ENCODE measurements around the gene FOXD3.

Gene FOXD3

GRCh38 chr1:63316984-63317816, 5.2 kb upstream of the FOXD3 start:
- Mint-ChIP-seq H3K36me3 (ENCODE audit: low read depth) (peaks cover 11% of the 10 kb centered on the region), H3K27me3 (peaks cover 77% of the 10 kb centered on the region), H3K27ac (no peak overlapping the region), H3K4me3 (peak overlapping the region; percentile 65), H3K9me3 (peaks cover 9% of the 10 kb centered on the region), H3K4me1 (peaks cover 34% of the 10 kb centered on the region)
- ATAC-seq = peak; percentile 84
- peak; percentile 67 for DNase-seq

GRCh38 chr1:63317817-63318152, 4.6 kb upstream of the FOXD3 start:
- peaks cover 9% of the 10 kb centered on the region for H3K9me3 Mint-ChIP-seq
- H3K4me1 Mint-ChIP-seq = peaks cover 36% of the 10 kb centered on the region
- peaks cover 74% of the 10 kb centered on the region for H3K27me3 Mint-ChIP-seq
- H3K27ac Mint-ChIP-seq = no peak overlapping the region
- peak overlapping the region; percentile 65 for H3K4me3 Mint-ChIP-seq
- H3K36me3 Mint-ChIP-seq (ENCODE audit: low read depth) = peaks cover 11% of the 10 kb centered on the region
- DNase-seq (no peak), ATAC-seq (no peak)

DNA sequence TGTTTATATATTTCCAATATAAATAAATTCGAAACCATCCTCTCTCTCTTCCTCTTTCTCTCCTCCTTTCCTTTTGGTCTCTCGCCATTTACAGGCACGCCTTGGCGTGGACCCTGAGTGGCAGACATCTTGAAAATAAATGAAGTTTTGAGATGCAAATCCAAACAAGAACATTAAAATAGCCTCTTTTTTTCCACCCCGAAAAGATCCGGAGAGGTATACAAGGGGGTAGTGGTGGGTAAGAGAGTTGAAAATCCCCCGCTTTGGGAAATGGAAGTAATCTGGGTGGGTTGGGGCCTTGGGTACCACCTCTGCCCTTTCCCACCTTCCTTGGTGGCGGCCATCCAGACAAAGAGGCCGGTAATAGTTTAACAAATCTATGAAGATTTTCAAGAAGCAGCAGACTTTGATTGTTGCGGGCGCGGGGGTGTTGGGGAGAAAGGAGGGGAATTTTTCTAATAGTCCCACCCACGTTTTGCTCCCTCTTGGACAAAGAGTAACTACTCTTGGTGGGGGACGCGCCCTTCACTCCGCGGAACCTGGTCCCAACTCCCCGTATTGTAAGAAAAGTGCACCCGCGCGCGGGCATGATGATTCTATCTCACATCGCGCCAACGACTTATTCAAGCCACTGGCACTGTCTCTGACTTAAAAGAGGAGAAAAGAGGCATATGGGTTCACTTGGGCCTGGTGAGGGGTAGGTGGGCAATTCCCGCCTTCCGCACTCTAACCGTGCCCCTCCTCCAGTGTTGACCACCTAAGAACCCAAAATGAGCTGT, 4.0 kb upstream of the FOXD3 start:
- Mint-ChIP-seq H3K36me3 (ENCODE audit: low read depth) (peaks cover 11% of the 10 kb centered on the region), H3K4me3 (peak overlapping the region; percentile 65), H3K9me3 (peaks cover 9% of the 10 kb centered on the region), H3K27ac (no peak overlapping the region), H3K27me3 (peaks cover 71% of the 10 kb centered on the region), H3K4me1 (peaks cover 37% of the 10 kb centered on the region)
- ATAC-seq (no peak), DNase-seq (no peak)

DNA sequence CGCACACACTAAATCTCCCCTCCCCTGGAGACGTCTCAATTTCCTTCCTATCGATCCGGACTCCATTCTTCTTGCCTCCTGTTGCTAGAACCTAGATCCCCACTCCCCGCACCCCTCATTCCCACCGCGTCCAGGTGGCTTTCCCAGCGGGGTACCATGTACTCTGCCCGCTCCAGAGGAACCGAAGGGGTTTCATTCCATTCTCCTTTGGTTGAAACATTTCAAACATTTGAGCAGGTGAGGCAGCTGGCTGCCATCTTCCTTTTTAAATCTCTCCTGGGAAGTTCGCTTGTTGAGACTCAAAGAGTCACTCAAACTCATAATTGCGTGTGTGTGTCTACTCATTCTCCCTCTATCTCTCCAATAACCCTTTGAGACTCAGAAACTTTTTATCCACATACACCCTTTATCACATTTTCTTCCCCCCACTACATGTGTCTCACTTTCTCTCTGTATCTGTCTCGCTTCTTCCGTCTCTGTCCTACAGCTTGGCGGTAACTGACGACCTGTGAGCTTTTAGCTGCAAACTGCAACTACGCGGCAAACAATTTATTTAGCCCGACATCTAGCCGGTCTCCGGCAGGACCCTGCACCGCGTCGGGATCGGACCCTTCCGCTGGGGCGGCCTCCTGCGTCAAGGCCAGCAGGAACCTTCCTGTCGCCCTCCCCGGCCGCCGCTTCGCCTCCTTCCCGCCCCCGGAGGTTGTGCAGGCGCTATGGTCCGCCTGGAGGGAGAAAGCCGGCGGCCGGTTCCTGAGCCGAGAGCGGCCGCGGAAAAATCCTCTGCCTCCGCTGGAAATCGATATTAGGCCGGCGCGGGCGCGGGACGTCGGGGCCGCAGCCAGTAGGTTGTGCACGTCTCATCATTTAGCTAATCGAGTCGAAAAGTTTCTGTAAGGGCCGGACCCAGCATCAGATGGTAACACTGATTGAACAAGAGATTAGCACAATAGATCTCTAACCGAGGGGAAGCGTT, 3.0 kb upstream of the FOXD3 start:
- Mint-ChIP-seq H3K27me3 (peaks cover 68% of the 10 kb centered on the region), H3K4me1 (peaks cover 39% of the 10 kb centered on the region), H3K4me3 (peak overlapping the region; percentile 21), H3K36me3 (ENCODE audit: low read depth) (peaks cover 11% of the 10 kb centered on the region), H3K9me3 (peaks cover 9% of the 10 kb centered on the region), H3K27ac (no peak overlapping the region)
- no peak for DNase-seq
- no peak for ATAC-seq

DNA sequence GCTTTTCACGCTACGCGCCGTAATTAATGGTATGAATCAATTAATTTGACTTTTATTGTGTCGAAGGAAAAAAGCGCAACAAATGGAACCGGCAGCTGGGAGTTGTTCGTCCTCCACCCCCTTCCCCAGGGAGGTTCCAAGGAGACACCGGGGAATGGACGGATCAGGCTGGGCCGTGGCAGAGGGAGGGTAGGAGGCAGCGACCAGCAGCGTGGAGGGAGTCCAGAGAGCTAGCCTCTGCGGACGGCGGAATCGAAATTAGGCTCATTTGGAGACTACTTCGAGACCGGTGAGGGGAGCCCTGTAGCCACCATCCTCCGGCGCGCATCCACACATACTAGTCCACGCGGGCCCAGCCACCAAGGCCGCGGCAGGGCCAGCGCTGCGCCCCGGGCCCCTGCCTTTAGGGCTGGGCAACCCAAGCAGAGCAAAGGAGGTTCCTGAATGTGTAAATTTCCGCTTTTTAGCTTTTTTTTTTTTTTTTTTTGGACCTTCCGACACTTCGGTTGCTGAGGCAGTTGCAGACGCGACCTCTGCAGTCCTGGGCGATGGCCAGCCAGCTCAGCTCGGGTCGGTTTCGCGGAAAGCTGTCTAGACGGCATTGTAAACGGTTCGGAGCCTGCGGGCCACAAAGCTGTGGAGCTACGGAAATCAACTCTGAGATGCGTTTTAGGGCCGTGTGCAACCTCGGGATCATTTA, 2.2 kb upstream of the FOXD3 start:
- peak overlapping the region; percentile 8 for H3K4me3 Mint-ChIP-seq
- H3K27me3 Mint-ChIP-seq = peaks cover 70% of the 10 kb centered on the region
- no peak for DNase-seq
- no peak for ATAC-seq
- H3K4me1 Mint-ChIP-seq = peaks cover 43% of the 10 kb centered on the region
- H3K27ac Mint-ChIP-seq = no peak overlapping the region
- peaks cover 11% of the 10 kb centered on the region for H3K36me3 Mint-ChIP-seq (ENCODE audit: low read depth)
- H3K9me3 Mint-ChIP-seq = peaks cover 9% of the 10 kb centered on the region

DNA sequence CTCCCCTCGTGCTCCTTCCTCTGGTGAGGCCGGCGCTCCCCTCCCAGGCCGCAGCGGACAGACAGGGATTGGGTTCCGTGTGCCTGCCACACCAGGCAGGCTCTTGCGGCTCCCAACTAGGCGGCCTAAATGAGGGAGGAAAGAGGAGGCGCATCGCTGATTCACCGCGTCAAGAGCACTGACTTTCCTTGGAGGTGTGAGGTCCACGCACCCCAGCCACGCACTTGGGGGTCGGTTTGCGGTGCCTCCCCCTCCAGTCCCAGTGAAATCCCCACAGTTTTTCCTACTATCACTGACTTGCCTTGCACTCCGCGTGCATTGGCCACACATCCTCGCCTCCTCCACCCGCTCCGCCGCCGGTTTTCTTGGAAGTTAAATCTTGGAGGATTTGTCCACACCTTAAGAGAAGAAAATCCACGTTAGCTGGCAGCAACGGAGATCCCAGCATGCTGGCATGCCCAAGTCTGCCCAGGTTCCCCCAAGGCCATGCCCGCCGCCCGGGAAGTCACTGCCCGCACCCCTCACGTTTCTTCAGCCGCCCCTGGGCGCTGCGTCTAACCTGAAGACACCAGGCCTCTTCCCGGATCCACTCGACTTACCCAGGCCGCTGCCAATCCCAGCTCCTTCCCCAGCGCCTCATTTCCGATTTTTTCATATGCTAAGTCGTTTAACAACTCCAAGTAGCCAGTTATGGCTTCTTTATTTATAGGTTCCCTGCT, 1.1 kb upstream of the FOXD3 start:
- Mint-ChIP-seq H3K4me1 (peaks cover 43% of the 10 kb centered on the region), H3K36me3 (ENCODE audit: low read depth) (peaks cover 11% of the 10 kb centered on the region), H3K9me3 (peaks cover 9% of the 10 kb centered on the region), H3K27me3 (peaks cover 72% of the 10 kb centered on the region), H3K27ac (peak overlapping the region; percentile 68), H3K4me3 (peak overlapping the region; percentile 78)
- ATAC-seq (no peak), DNase-seq (no peak)

DNA sequence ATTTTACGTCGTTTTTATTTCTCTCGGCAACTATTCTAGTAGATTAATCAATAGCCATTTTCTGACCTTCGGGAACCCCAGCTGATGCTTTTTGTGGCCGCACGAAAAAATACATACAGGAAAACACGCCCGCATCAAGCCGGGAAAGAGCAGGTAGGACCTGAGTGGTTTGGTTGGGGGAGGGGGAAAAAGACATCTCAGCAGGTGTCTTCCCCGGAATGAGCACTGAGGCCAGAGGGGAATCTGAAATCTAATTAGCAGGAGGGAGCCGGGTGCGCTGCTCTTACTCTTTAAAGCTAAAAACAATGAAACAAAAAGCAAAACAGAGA, 618 bp upstream of the FOXD3 start:
- Mint-ChIP-seq H3K27me3 (peaks cover 74% of the 10 kb centered on the region), H3K4me1 (peaks cover 44% of the 10 kb centered on the region), H3K36me3 (ENCODE audit: low read depth) (peaks cover 11% of the 10 kb centered on the region), H3K9me3 (peaks cover 9% of the 10 kb centered on the region), H3K4me3 (peak overlapping the region; percentile 78), H3K27ac (peak overlapping the region; percentile 68)
- DNase-seq = no peak
- no peak for ATAC-seq

DNA sequence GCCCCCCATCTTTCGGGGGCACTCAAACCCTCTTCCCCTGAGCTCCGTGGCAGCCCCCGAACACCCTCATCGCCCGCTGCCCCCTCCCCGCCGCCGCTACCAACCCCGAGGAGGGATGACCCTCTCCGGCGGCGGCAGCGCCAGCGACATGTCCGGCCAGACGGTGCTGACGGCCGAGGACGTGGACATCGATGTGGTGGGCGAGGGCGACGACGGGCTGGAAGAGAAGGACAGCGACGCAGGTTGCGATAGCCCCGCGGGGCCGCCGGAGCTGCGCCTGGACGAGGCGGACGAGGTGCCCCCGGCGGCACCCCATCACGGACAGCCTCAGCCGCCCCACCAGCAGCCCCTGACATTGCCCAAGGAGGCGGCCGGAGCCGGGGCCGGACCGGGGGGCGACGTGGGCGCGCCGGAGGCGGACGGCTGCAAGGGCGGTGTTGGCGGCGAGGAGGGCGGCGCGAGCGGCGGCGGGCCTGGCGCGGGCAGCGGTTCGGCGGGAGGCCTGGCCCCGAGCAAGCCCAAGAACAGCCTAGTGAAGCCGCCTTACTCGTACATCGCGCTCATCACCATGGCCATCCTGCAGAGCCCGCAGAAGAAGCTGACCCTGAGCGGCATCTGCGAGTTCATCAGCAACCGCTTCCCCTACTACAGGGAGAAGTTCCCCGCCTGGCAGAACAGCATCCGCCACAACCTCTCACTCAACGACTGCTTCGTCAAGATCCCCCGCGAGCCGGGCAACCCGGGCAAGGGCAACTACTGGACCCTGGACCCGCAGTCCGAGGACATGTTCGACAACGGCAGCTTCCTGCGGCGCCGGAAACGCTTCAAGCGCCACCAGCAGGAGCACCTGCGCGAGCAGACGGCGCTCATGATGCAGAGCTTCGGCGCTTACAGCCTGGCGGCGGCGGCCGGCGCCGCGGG, 837 bp downstream of the FOXD3 start:
- Mint-ChIP-seq H3K27ac (no peak overlapping the region), H3K9me3 (peaks cover 14% of the 10 kb centered on the region), H3K4me3 (peak overlapping the region; percentile 77), H3K4me1 (peaks cover 45% of the 10 kb centered on the region), H3K36me3 (ENCODE audit: low read depth) (peaks cover 16% of the 10 kb centered on the region), H3K27me3 (peaks cover 81% of the 10 kb centered on the region)
- peak; percentile 50 for ATAC-seq
- DNase-seq = no peak

GRCh38 chr1:63323865-63324778, 1.8 kb downstream of the FOXD3 start:
- no peak for ATAC-seq
- Mint-ChIP-seq H3K9me3 (peaks cover 11% of the 10 kb centered on the region), H3K36me3 (ENCODE audit: low read depth) (peaks cover 15% of the 10 kb centered on the region), H3K27me3 (peaks cover 81% of the 10 kb centered on the region), H3K27ac (peak overlapping the region; percentile 54), H3K4me1 (peaks cover 41% of the 10 kb centered on the region), H3K4me3 (no peak overlapping the region)
- DNase-seq = no peak

GRCh38 chr1:63324779-63325119, 2.4 kb downstream of the FOXD3 start:
- H3K27me3 Mint-ChIP-seq = peaks cover 81% of the 10 kb centered on the region
- H3K36me3 Mint-ChIP-seq (ENCODE audit: low read depth) = peaks cover 15% of the 10 kb centered on the region
- no peak for DNase-seq
- no peak overlapping the region for H3K4me3 Mint-ChIP-seq
- H3K4me1 Mint-ChIP-seq = peaks cover 40% of the 10 kb centered on the region
- ATAC-seq = no peak
- peak overlapping the region; percentile 54 for H3K27ac Mint-ChIP-seq
- H3K9me3 Mint-ChIP-seq = peaks cover 8% of the 10 kb centered on the region

DNA sequence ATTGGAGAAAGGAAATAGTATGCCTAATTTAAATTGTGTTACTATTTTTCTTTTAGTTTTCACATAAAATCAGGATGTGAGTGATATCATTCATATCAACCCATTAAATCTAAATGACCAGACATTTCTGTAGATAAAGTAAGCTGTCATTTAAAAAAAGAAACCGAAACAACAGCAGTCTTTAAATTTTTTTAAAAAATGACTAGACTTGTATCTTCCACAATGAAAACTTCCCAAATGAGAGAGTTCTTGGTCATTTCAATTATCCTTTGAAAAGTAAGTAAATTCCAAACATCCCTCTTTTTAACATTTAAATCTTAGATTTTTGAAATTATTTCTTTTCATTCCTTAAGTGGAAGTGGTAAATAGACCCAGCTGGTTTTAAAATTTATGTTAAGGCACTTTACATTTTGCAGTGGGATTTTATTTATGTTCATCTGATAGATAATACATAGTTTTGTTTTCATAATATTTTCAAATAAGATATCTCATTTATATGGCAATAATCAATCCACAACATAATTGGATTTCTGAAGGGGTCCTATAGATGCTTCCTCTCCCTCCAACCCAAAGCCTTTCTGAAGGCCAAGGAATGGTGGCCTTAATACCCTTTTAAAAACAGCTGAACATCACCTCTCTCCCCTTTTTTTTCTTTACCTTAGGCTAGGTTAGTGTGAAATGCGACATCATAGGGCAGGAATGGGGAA, 3.1 kb downstream of the FOXD3 start:
- Mint-ChIP-seq H3K4me3 (no peak overlapping the region), H3K36me3 (ENCODE audit: low read depth) (peaks cover 16% of the 10 kb centered on the region), H3K4me1 (peaks cover 38% of the 10 kb centered on the region), H3K9me3 (peaks cover 8% of the 10 kb centered on the region), H3K27me3 (peaks cover 78% of the 10 kb centered on the region), H3K27ac (no peak overlapping the region)
- no peak for DNase-seq
- no peak for ATAC-seq

All from activated naive CD8-positive, alpha-beta T cell treated with anti-CD3 and anti-CD28 coated beads, Interleukin-2, amount 50 U/mL, for 24 hours (primary cell).